GM19463 (cell line): Measurements from ENCODE around the gene SLC2A6.

Experiments used
- ATAC-seq: cut with Tn5 transposase; IDR thresholded peaks from one replicate; pipeline ENCODE4 v1.9.1; 2021; ENCODE audit warnings: mild to moderate bottlenecking, moderate library complexity; ENCODE audit not compliant: unreplicated experiment

Gene SLC2A6, protein sequence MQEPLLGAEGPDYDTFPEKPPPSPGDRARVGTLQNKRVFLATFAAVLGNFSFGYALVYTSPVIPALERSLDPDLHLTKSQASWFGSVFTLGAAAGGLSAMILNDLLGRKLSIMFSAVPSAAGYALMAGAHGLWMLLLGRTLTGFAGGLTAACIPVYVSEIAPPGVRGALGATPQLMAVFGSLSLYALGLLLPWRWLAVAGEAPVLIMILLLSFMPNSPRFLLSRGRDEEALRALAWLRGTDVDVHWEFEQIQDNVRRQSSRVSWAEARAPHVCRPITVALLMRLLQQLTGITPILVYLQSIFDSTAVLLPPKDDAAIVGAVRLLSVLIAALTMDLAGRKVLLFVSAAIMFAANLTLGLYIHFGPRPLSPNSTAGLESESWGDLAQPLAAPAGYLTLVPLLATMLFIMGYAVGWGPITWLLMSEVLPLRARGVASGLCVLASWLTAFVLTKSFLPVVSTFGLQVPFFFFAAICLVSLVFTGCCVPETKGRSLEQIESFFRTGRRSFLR

DNA sequence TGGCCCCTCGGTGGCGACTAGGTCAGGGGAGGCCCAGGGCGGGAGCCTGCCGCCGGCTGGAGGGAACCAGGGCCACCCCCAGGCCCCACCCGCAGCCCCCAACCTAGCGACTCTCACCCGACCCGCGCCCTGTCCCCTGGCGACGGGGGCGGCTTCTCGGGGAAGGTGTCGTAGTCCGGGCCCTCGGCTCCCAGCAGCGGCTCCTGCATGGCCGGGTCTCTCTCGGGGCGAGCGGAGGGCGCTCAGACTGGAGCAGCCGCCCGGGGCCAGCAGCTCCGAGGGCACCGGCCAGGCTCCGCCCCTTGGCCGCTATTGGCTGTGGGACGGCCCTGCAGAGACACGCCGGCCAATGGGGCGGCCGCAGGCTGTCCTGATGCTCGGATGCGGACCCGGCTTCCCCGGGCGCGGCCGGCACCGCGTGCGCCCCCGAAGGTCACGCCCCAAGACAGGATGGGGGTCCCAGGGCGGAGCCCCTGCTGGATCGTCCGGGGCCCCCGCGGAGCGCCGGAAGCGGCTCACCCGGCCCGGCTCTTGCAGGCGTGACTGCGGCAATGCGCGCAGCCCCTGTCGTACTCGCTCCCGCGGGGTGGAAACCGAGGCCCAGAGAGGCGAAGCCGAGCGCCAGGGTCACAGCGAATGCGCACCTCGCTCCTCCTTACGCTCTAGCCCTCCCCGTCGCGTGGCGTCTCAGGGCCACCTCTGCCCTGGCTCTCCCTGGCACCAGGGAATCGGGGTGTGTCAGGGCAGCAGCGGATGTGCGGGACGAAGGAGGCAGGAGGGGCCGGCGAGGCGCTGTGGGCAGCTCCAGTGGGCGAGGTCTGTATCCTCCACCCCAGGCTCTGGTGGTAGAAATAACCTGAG, at the start of gene SLC2A6:
SLC2A6 (minus strand) TSS at position 249 of the 861 bp plus-strand sequence; CDS start at position 209, 40 bp downstream.
- peak; percentile 93 for ATAC-seq

DNA sequence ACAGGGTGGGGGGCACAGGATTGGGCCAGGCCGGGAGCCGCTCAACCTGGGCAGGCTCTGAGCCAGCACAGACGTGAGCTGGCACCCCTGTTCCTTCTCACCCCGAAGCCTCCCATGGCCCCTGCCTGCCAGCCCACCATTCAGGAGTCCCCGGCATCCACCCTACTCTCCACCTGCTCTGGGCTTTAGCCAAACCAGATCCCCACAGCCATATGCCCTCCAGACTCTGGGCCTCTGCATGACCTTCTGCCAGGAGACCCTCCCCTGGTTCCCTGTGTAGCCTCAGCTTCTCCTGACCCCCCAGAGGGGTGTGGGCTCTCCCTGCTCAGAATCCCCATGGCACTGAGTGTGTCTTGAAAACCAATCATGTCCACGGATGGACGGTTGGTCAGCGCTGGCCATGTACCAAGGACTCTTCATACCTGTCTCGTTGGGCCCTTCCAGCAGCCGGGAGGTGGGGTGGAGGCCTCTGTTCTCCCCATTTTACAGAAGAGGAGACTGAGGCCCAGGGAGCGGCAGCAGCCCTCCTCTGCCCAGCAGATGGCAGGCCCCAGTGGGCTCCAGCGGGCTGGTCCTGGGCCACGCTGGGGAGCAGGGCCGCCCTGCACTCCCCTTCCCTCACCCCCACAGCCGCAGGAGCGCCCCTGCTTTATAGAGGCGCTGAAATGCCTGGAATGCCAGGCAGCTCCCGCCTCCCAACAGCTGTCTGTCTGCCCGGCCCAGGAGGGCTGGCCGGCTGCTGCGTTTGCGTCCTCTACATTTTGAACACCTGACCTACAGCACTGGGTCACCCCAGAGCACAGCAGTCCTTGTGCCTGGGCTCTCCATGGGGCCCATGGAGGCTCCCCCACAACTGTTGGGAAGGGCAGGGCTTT, 49.3 kb upstream of the SLC2A6 start:
- ATAC-seq, result no peak

DNA sequence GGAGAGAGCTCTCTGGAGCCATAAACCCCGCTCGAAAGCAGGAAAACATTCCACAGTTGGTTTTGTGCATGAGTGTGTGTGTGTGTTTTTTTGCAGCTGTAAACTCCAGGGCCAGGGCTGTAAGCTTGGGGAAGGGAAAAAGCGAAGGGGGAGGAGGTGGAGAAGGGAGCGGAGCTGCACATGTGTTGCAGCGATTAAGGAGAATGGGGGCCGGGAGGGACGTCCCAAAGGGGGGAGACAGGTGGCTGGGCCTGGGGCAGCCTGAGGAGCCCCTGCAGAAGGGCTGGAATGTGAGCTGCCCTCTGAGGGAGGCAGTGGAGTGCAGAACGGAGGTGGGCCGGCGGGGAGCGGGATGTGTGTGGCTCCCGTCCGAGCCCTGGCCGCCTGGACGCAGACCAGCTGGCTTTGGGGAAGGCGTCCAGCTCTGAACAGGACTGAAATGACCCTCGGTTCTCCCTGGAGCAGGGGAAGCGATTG, 48.6 kb upstream of the SLC2A6 start:
- no peak for ATAC-seq

DNA sequence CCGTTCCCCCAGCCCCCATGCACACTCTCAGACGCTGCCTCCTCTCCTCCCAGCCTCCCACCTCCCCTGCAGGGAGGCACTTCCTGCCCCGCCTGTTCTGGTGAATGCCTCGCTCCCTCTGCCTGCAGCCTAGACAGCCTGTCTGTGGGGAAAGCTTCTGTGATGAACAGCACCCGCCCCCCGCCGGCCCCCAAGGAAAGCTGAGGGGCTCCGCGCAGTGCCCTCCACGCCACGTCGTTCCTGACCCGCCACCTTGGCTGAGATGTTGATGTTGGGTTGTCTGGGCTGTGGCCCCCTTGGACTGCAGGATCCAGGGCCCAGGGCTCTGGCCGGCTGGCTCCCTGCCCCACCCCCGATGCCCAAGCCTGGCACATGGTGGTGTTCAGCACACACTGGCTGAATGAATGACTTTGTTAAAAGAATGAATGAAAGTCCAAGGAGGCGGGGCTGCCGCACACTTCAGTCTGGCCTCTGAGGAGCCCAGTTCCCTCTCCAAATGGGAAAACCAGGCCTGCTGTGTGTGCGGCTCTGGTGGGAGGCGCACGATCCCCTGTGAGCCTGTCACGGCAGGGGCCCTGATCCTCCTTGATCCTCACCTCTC, 47.9 kb upstream of the SLC2A6 start:
- ATAC-seq, result no peak

DNA sequence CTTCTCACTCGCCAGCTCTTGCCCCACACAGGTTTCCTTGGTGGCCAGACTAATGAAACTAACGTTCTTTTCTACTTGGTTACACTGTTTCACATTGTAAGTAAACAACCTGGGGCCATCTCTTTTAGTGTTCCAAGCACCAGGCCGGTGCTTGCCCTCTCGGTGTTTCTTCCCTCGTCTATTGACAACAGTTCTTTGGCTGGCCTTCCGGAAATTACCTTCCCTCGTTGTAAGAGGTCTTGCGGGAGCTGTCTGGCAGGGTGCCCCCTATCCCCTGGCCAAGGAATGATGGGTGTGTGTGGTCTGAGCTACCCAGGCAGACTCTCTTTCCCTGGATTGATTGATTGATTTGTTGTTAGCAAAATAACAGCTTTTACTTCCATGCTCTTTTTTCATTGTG, 46.8 kb upstream of the SLC2A6 start:
- no peak for ATAC-seq

DNA sequence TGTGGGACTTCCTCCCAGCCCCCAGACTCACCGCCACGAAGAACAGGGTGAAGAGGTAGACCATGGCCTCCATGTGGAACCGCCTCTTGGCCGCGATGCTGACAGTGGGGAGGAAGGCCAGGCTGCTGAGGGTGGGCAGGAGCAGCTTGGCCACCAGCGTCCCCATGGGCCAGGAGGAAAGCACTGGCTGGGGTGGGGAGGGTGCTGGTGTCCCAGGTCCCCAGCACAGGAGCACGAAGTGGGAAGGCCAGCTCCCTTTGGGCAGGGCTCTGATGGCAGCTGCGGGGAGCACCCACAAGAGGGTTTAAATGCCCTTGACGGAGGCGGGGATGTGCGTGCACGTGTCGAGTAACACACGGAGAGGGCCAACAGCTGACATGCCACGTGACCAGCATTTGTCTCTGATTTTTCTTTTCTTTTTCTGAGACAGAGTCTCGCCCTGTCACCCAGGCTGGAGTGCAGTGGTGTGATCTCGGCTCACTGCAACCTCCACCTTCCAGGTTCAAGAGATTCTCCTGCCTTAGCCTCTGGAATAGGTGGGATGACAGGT, 45.9 kb upstream of the SLC2A6 start, which contains the start of gene MYMK:
MYMK (minus strand) TSS at position 281 of the 550 bp plus-strand sequence; CDS start at position 166, 115 bp downstream.
- no peak for ATAC-seq

DNA sequence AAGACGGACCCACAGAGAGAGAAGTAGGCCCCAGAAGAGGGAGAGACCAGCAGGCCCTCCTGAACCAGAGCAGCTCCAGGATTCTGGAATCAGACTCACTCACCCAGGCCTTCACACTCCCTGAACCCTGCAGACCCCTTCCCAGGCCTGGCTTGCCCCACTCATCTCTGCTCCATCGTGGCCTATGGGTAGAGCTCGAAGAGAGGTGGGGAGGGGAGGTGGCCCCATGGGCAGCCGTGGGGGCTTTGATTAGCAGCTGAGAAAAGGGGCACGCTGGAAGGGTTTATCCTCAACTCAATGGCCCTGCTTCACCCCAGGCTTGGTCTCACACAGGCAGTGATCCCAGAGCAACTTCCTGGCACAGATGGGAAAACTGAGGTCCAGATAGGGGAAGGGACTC, 45.2 kb upstream of the SLC2A6 start:
- ATAC-seq, result no peak

DNA sequence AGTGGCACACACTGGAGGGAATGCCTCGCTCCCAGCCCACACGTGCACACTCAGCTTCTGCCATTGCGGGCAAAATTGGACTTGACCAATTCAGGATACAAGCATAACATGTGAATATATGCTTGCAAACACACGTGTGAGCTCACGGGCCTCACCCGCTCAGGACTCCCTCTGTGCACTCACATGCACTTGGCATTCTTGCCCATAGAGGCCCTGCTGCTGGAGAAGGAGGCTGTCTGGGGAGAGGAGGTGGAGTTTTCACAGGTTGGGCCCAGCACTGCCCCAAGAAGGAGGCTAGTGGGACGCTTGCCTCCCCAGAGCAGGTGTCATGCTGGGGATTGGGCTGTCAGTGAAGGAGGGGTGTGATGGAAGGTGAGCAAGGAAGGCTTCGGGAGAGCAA, 44.2 kb upstream of the SLC2A6 start:
- ATAC-seq, result no peak

DNA sequence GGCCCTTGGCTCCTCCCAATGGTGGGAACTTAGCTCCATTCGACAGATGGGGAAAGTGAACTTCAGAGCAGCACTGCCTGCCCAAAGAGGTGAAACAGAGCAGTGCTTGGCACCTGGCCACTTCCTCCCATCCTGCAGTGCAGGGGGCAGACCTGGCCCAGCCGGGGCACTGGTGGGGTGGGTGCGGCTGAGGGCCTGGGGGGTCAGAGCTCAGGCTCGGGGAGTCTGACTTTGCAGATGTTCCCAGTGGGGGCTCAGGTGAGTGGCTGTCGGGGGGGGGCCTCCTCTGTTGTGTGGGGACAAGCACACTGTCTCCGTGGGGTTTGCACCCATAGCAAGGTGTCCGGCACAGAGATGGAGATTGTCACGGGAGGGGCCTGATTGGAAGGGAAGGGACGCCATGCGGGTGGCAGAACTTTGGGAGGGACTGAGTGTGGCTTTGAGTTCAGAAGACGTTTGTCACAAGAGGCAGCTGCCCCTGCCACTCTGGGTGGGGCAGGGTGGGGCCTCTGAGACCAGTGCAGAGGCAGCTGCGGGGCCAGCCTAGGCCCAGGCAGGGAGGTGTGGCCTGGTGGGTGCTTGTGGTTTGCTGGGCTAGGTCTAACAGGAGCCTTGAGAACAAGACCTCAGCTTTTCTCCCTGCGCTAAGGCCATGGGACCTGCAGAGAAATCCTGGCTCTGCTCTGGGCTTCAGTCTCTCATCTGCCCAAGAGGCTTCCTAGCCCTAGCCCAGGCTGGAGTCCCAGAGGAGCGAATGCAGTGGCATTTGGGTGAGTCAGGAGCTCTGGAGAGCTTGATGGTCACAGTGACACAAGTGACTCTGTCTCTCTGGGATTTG, 43.4 kb upstream of the SLC2A6 start:
- no peak for ATAC-seq

DNA sequence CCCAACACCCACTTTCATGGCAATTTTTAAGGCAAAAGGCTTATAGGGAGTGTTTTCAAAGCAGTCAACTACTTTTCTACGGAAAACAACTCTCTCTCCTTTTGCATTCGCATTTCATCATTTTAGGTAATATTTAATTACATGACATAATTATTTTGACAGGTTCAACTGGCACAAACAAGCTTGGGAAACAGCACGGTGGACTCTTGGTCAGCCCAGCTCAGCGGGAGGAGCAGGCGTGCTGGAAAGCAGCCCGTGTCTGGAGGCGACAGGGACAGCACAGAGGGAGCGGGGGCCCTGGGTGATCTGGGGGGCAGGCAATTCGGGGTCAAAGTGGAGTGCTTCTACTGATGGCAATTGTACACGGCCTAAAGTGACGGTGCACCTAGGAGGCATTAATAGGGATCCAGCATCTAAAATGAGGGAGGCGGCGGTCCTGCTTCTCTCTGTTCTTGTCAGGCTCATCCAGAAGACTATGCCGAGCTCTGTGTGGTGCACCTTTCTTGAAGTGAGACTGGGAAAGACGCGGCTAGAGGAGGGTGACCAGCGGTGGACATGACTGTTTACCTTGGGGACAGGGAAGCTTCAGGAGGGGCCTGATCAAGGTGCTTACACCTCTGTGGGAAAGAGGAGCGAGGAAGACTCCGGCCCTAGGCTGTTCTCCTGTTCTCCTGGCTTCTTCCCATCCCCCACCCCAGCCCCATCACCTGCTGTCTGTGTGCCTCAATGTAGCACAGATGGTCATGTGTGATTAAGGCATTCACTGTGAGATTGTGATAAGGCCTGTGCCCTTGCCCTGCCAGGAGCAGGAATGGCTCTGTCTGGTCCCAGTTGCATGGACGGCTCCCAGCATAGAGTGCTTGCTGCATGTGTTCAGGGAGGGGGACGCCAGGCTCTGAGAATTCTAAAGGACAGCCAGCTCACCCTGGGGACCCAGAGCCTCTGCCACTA, 42.5 kb upstream of the SLC2A6 start:
- ATAC-seq, result no peak

DNA sequence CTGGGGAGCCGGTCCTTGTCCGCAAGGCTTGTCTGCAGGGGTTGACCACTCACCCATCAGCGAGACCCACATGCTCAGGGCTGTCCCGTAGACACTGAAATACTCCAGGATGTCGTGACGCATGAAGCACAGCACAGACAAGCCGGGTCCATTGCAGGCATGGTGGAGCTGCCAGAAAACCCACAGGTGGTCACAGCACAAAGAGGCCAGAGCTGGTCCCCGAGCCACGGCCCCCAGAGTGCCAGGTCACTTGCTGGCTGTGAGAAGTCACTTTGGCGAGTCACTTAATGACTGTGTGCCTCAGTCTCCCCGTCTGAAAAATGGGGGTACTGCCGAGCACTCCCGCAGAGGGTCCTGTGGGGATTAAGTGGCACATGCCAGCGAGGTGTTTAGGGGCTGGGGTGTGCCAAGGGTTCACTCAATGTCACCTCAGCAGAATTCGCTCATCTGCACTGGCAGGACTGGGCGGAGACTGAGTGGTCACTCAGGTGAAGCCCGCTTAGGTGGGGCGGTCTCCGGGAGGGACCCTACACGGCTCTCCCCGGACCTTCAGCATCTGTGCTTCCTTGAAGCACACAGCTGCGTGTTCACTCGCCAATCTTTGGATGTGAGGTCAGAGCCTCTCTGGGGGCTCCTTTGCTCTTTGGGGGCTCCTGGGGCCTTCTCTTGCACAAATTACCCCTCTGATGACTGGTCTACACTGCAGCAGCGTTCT, 41.4 kb upstream of the SLC2A6 start:
- no peak for ATAC-seq

DNA sequence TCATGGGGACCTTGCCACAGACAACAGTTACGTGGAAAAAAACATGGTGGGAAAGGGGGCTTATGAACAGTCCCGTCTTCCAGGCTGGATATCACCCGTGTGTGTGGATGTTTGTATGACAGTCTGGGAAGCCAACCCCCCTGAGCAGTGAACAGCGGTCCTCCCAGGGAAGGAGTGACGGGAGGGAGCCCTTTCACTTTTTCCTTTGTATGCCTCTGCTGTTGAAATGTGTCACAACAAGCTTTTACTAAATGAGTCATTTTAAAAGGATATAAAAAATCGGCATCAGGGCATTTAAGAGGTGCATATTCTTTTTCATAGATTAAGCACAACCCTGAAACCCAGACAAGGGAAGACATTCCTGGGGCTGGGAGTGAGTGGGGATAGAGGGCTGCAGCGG, 40.8 kb upstream of the SLC2A6 start:
- ATAC-seq, result no peak

DNA sequence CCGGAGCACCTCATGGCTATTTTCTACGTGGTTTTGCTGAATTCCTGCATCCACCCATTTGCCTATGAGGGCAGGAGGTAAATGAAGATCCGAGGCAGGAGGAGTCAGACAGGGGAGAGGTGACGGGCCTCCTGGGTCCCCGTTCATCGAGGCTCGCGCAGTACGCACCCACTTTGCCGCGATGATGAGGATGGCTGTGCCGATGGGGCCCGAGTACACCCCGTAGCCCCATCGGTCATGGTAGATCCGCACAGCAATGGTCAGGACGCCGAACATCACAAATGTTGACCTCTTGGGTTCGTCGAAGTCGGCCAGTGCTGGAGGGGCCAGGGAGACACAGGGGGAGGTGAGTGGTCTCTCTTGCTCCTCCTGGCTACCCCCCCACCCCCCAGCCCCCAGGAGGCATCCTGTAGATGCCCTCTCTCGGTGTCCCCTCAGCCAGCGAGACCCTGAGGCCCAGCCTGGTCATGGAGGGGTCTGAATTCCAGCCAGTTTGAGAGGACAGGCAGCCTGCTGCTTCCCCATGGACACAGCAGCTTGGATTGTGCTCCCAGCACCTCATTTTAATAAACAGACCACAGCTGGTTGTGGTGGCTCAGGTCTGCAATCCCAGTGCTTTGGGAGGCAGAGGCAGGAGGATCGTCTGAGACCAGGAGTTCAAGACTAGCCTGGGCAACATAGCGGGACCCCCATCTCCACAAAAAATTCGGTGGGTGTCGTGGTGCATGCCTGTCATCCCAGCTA, 40.0 kb upstream of the SLC2A6 start:
- no peak for ATAC-seq

DNA sequence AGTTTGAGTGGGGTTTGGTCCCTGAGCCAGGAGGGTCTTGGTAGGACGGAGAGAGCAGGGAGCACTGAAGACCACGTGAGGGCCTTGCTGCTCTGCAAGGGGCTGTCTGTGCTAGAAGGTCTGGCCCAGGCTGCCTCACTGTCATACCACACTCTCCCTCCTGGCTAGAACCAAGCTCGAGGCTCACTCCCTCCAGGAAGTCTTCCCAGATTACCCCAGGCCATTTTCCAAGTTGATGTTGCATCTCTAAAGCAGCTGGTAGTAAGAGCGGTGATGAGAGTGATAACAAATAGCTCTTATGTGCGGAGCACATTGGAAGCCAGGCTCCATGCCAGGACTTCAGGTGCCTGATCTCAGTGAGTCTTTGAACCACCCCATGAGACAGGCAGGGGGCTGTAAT, 39.3 kb upstream of the SLC2A6 start:
- no peak for ATAC-seq

DNA sequence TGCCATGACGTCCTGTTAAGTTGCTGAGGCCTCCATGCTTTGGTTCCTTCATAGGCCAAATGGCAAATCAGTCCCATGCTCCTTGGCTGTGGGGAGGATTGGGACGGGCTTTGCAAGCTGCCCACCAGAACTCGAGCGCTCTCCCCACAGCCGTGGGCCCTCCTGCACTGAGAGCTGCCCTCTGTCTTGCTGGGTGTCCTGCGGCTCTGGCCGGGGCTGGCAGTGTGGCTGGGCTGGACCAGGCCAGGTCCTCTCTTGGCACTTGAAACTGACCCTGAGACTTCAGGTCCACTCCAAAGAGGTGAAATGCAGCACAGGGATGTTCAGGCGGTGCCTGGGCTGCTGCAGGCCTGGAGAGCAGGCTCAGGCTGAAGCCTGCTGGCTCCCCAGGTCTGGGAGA, 38.8 kb upstream of the SLC2A6 start:
- ATAC-seq, result no peak

DNA sequence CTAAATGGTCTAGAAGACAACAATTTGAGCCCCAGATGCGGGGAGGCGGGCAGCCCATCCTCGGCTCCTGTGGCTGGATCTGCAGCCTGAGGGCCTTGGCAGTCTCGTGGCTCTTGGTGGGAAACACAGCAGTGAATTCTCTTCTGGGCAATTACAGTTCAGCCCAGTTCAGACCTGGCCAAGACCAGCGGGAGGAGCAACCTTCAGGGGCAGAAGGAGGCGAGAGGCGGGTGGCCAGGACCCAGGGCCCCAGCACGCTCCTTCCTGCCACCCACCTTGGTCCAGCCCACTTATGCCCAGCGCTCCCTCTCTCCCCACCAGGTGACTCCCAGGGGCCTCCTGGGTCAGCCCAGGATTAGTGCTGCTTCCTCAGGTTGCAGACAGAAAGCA, 38.1 kb upstream of the SLC2A6 start:
- ATAC-seq, result no peak
